ENCODE data around the gene PPL. TPM values are rescaled to one million over a fixed set of nuclear protein-coding genes. Genes with fewer than 3 reads are reported as not detected.

The PPL gene
- total and polyA plus RNA-seq, 2 of the 13 experiments (the other 11 are each of a cell fraction or from before 2014, with no cell fraction given): 5.7 to 6.6 TPM

DNA sequence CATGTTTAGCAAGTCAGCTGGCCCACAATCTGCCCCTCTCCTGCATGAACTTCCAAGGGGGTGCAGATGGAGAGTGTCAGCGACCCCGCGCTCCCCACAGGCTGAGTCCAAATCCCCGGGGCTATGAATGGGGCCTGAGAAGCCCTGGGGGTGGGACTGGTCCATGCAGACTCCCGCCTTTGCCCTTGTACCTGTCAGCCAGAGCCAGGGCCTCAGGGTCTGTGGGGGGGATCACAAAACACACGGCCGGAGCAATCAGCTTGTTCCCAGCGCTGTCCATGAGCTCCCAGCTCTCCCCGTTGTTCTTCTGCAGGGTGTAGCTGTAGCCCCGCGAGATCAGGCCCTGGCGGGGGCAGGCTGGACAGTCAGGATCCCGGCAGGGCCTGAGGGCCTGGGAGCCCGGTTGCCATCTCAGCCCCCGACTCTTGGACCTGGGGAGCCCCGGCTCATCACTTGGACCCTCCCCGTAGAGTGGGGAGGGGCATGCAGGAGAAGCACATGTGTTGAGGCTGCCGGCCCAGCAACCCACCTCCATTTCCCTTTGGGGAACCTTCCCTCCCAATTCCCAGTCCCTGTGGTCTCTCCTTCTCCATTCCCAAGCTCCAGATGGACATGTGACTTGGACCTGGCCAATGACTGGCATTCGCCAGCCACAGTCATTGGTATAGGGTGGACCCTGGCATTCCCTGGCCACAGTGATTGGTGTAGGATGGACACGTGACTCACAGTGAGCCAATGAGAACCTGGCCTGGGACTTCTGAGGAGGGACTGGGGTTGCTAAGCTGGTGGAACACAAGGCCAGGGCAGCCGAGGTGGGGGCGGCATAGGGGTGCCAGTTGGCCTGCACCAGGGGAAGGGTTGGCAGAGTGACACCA, 42.4 kb downstream of the PPL start:
- POLR2A ChIA-PET: no interaction called here
- no peak for FAIRE-seq
- intact Hi-C loops (cut with micrococcal nuclease; ENCODE audit: unreplicated experiment) (no loop called here), in situ Hi-C loops (cut with HindIII; ENCODE audit: extremely low pct_ligation_motif_present, low pct_unique_long_range_greater_than_20kb) (no loop called here)
- TF ChIP-seq NAIF1 (CRISPR knock-in tag; IDR thresholded peaks at IDR 0.05; ENCODE audit: borderline replicate concordance): no peak
- no peak for TF ChIP-seq SSRP1 (CRISPR knock-in tag; IDR thresholded peaks at IDR 0.05)
- peak; percentile 59 for TF ChIP-seq NFYB (CRISPR knock-in tag; IDR thresholded peaks at IDR 0.05)
- no peak for TF ChIP-seq BCLAF1 (IDR thresholded peaks at IDR 0.05)
- TF ChIP-seq KLF16 (CRISPR knock-in tag; IDR thresholded peaks at IDR 0.05): no peak
- 0 out of 2 replicates have a peak, but pooled peaks have one; percentile 9 for TF ChIP-seq USF2 (IDR thresholded peaks at IDR 0.05; ENCODE audit: low read depth, low read length)
- TF ChIP-seq USF2 (CRISPR knock-in tag; IDR thresholded peaks at IDR 0.05; ENCODE audit: borderline replicate concordance): no peak; the same call in 1 of the 2 replicates
- no peak for TF ChIP-seq ZNF260 (CRISPR knock-in tag; IDR thresholded peaks at IDR 0.05; ENCODE audit: borderline replicate concordance, low read depth)
- H3K4me3 ChIP-seq (replicated peaks in 1 of 3; ENCODE audit: insufficient read depth in 1 of 3, low read depth in 2 of 3, low read length in 3 of 3): no peak overlapping the region
- H2AFZ ChIP-seq (ENCODE audit: low read length): no peak overlapping the region
- no peaks in the 10 kb centered on the region for H3K79me2 ChIP-seq (ENCODE audit: insufficient read depth, low read length)
- ATAC-seq: peak; percentile 23
- DNase-seq (ENCODE audit: low spot score): no peak
- no peak overlapping the region for H3K4me2 ChIP-seq (ENCODE audit: low read depth, low read length)
- CTCF ChIA-PET (ENCODE audit: low intra/inter-chr PET ratio, low total read pairs): no interaction called here
- 95% methylated on average over 3 of the region's 22 CpGs for WGBS (ENCODE audit: low lambda C conversion rate)
- no peaks in the 10 kb centered on the region; a peak in 2 of 5 replicates for H3K36me3 ChIP-seq (replicated peaks in 1 of 2; ENCODE audit: control insufficient read depth in 1 of 2, insufficient read depth in 2 of 2, low read length in 2 of 2)
- no peak overlapping the region for H3K27ac ChIP-seq (ENCODE audit: extremely low read length, insufficient read depth, low read length)
- no TSS peak for BruUV-seq (replicated peaks)
- H3K9me3 ChIP-seq (ENCODE audit: low read length): no peaks in the 10 kb centered on the region
- H3K27me3 ChIP-seq (ENCODE audit: control insufficient read depth in 1 of 2, insufficient read depth in 2 of 2, low read length in 2 of 2): no peaks in the 10 kb centered on the region
- H3K9ac ChIP-seq (ENCODE audit: insufficient read depth, low read depth, low read length): no peak overlapping the region
- H3K4me1 ChIP-seq (ENCODE audit: insufficient read depth, low read length): no peaks in the 10 kb centered on the region
- H4K20me1 ChIP-seq (ENCODE audit: insufficient read depth, low read length): no peaks in the 10 kb centered on the region

Measured in HepG2 (cell line).